Measurements from ENCODE around the gene PPP1R14C.

GRCh38 chr6:150245148-150245935 lies 102.5 kb downstream of the PPP1R14C start:
- TF ChIP-seq CTCF (conservative IDR thresholded peaks at IDR 0.05 in 1 of 2, IDR thresholded peaks at IDR 0.05 in 1 of 2; ENCODE audit: extremely low read depth in 1 of 2, insufficient read depth in 1 of 2, low read depth in 1 of 2, low read length in 2 of 2): no peak
- TF ChIP-seq EZH2 (IDR thresholded peaks at IDR 0.05; ENCODE audit: borderline replicate concordance, low read length): no peak
